Stomach (tissue), 4 donors: ENCODE data around the gene CHCHD6.

Experiments used
- CTCF ChIP-seq, 7 experiments: fragments of 450-650 bp in 4 of 7; fragments of 200-600 bp in 3 of 7; sonication (generic) in 3 of 7; IDR thresholded peaks; one replicate each; pipeline ENCODE4 v1.5.1; 2016 to 2019; ENCODE audit warnings: antibody characterized with exemption in 7 of 7, control low read depth in 2 of 7, mild to moderate bottlenecking in 1 of 7
- EP300 ChIP-seq: sonication (generic); formaldehyde crosslinking; IDR thresholded peaks from one replicate; pipeline ENCODE4 v1.6.1; 2017; ENCODE audit warnings: antibody characterized with exemption
- POLR2AphosphoS5 ChIP-seq, 3 donors: sonication (generic); formaldehyde crosslinking; IDR thresholded peaks; one replicate each; pipeline ENCODE4 v1.6.1; 2016; ENCODE audit warnings: antibody characterized with exemption in 3 of 3

- TF ChIP-seq POLR2AphosphoS5 (IDR thresholded peaks at IDR 0.05), result no peak
- no peak for TF ChIP-seq CTCF (IDR thresholded peaks at IDR 0.05)
- no peak for TF ChIP-seq EP300
These were observed 30.2 kb downstream of the CHCHD6 start for GRCh38 chr3:126734106-126734723.
